ENCODE data around the gene IRF2.
A peak's percentile ranks its signal among the peaks of the same experiment; 100 is the strongest.

The IRF2 gene

GRCh38 chr4:184400891-184401290 lies 73.5 kb downstream of the IRF2 start:
- H3K4me2 ChIP-seq (ENCODE audit: low read length) = no peak overlapping the region
- H3K27me3 ChIP-seq (ENCODE audit: control insufficient read depth, insufficient read depth, low read length) = no peaks in the 10 kb centered on the region
- peaks cover 23% of the 10 kb centered on the region for H3K4me1 ChIP-seq (ENCODE audit: control insufficient read depth, insufficient read depth, low read length)
- H3K36me3 ChIP-seq (ENCODE audit: insufficient read depth, low read length) = peaks cover 28% of the 10 kb centered on the region
- no peak overlapping the region for H3K4me3 ChIP-seq (ENCODE audit: low read length)
- H3K9me3 ChIP-seq (replicated peaks; ENCODE audit: low read length) = no peaks in the 10 kb centered on the region
- no peak overlapping the region for H3K9ac ChIP-seq (ENCODE audit: low read depth, low read length)

DNA sequence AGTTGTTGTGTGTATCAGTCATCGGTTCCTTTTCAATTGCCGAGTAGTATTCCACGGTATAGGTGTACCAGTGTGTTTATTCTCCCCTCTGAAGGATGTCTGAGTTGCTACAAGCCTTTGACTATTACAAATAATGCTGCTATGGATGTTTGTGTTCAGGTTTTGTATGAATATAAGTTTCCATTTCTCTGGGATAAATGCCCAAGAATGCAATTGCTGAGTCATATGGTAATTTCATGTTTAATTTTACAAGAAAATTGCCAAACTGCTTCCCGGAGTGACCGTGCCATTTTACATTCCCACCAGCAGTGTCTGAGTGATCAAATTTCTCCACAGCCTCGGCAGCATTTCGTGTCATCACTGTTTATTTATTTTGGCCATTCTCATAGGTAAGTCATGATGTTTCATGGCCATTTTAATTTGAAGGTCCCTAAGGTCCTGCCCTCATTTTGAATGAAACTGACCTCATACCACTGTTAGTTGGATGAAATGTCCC lies 73.9 kb downstream of the IRF2 start:
- H3K4me2 ChIP-seq (ENCODE audit: low read length) = peak overlapping the region; percentile 2
- H3K36me3 ChIP-seq (ENCODE audit: insufficient read depth, low read length) = peaks cover 27% of the 10 kb centered on the region
- no peaks in the 10 kb centered on the region for H3K9me3 ChIP-seq (replicated peaks; ENCODE audit: low read length)
- no peak overlapping the region for H3K4me3 ChIP-seq (ENCODE audit: low read length)
- peaks cover 23% of the 10 kb centered on the region for H3K4me1 ChIP-seq (ENCODE audit: control insufficient read depth, insufficient read depth, low read length)
- no peaks in the 10 kb centered on the region for H3K27me3 ChIP-seq (ENCODE audit: control insufficient read depth, insufficient read depth, low read length)
- no peak overlapping the region for H3K9ac ChIP-seq (ENCODE audit: low read depth, low read length)

DNA sequence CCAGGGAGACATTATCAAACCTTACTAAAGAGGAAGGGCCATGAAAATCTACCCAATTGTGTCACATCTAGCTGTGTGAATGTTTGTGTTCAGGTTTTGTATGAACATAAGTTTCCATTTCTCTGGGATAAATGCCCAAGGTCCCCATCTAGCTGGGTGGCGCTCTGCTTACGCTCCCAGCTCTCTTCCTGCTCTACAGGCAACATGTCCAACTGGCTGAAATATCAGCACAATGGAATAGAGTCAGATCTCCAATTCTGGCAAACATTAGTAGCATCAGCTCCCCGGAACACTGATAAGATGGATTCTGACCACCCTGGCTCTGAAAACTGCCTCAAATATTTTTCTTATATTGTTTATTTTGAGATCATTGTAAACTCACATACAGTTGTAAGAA lies 74.8 kb downstream of the IRF2 start:
- H3K9me3 ChIP-seq (replicated peaks; ENCODE audit: low read length) = no peaks in the 10 kb centered on the region
- peaks cover 24% of the 10 kb centered on the region for H3K36me3 ChIP-seq (ENCODE audit: insufficient read depth, low read length)
- H3K27me3 ChIP-seq (ENCODE audit: control insufficient read depth, insufficient read depth, low read length) = no peaks in the 10 kb centered on the region
- no peak overlapping the region for H3K9ac ChIP-seq (ENCODE audit: low read depth, low read length)
- peaks cover 23% of the 10 kb centered on the region for H3K4me1 ChIP-seq (ENCODE audit: control insufficient read depth, insufficient read depth, low read length)
- no peak overlapping the region for H3K4me2 ChIP-seq (ENCODE audit: low read length)
- H3K4me3 ChIP-seq (ENCODE audit: low read length) = no peak overlapping the region

GRCh38 chr4:184398741-184399511 lies 75.4 kb downstream of the IRF2 start:
- H3K9ac ChIP-seq (ENCODE audit: low read depth, low read length) = no peak overlapping the region
- peaks cover 25% of the 10 kb centered on the region for H3K36me3 ChIP-seq (ENCODE audit: insufficient read depth, low read length)
- H3K27me3 ChIP-seq (ENCODE audit: control insufficient read depth, insufficient read depth, low read length) = no peaks in the 10 kb centered on the region
- no peak overlapping the region for H3K4me2 ChIP-seq (ENCODE audit: low read length)
- H3K4me1 ChIP-seq (ENCODE audit: control insufficient read depth, insufficient read depth, low read length) = peaks cover 23% of the 10 kb centered on the region
- no peak overlapping the region for H3K4me3 ChIP-seq (ENCODE audit: low read length)
- no peaks in the 10 kb centered on the region for H3K9me3 ChIP-seq (replicated peaks; ENCODE audit: low read length)

- no peaks in the 10 kb centered on the region for H3K27me3 ChIP-seq (ENCODE audit: control insufficient read depth, insufficient read depth, low read length)
- peaks cover 20% of the 10 kb centered on the region for H3K4me1 ChIP-seq (ENCODE audit: control insufficient read depth, insufficient read depth, low read length)
- H3K4me2 ChIP-seq (ENCODE audit: low read length) = no peak overlapping the region
- H3K9ac ChIP-seq (ENCODE audit: low read depth, low read length) = no peak overlapping the region
- H3K4me3 ChIP-seq (ENCODE audit: low read length) = no peak overlapping the region
- H3K9me3 ChIP-seq (replicated peaks; ENCODE audit: low read length) = no peaks in the 10 kb centered on the region
- H3K36me3 ChIP-seq (ENCODE audit: insufficient read depth, low read length) = peaks cover 28% of the 10 kb centered on the region
Observed at GRCh38 chr4:184397516-184398163, 76.7 kb downstream of the IRF2 start.

DNA sequence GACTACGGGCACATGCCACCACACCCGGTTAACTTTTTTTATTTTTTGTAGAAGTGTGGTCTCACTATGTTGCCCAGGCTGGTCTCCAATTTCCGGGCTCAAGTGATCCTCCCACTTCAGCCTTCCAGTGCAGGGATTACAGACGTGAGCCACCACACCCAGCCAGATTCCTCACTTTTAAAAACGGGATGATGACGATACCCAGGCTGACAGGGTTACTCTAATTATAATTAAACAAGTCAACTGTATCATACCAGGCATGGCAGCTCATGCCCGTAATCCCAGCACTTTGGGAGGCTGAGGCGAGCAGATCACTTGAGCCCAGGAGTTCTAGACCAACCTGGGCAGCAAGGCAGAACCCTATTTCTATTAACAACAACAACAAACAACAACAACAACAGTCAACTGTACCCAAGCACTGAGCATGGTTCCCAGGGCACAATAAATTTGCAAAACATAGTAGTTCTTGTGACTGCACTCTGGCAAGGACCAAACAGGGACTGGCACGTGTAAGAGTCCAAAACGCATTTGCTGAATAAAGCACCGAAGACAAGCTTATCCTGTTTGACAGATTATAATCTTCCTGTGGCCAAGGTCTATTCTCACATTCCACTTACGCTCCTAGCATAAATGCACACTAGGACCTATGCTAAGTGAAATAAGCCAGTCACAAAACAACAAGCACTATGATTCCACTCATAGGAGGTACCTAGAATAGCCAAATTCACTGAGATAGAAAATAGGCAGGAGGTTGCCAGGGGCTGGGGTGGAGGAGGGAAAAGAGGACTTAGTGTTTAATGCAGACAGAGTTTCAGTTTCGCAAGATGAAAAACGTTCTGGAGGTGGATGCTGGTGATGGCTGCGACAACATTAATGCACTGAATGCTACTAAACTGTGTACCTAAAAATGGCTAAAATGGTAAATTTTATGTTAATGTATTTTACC lies 77.5 kb downstream of the IRF2 start:
- H3K4me1 ChIP-seq (ENCODE audit: control insufficient read depth, insufficient read depth, low read length) = peaks cover 20% of the 10 kb centered on the region
- H3K9me3 ChIP-seq (replicated peaks; ENCODE audit: low read length) = no peaks in the 10 kb centered on the region
- no peak overlapping the region for H3K4me3 ChIP-seq (ENCODE audit: low read length)
- peaks cover 36% of the 10 kb centered on the region for H3K36me3 ChIP-seq (ENCODE audit: insufficient read depth, low read length)
- H3K9ac ChIP-seq (ENCODE audit: low read depth, low read length) = no peak overlapping the region
- H3K4me2 ChIP-seq (ENCODE audit: low read length) = no peak overlapping the region
- H3K27me3 ChIP-seq (ENCODE audit: control insufficient read depth, insufficient read depth, low read length) = no peaks in the 10 kb centered on the region

GRCh38 chr4:184395971-184396391 lies 78.4 kb downstream of the IRF2 start:
- Histone ChIP-seq H3K4me3 (ENCODE audit: low read length) (no peak overlapping the region), H3K9me3 (replicated peaks; ENCODE audit: low read length) (no peaks in the 10 kb centered on the region), H3K4me2 (ENCODE audit: low read length) (no peak overlapping the region), H3K9ac (ENCODE audit: low read depth, low read length) (no peak overlapping the region), H3K36me3 (ENCODE audit: insufficient read depth, low read length) (peaks cover 45% of the 10 kb centered on the region), H3K4me1 (ENCODE audit: control insufficient read depth, insufficient read depth, low read length) (peaks cover 11% of the 10 kb centered on the region), H3K27me3 (ENCODE audit: control insufficient read depth, insufficient read depth, low read length) (no peaks in the 10 kb centered on the region)

- Histone ChIP-seq H3K9ac (ENCODE audit: low read depth, low read length) (no peak overlapping the region), H3K36me3 (ENCODE audit: insufficient read depth, low read length) (peaks cover 50% of the 10 kb centered on the region), H3K4me3 (ENCODE audit: low read length) (no peak overlapping the region), H3K4me1 (ENCODE audit: control insufficient read depth, insufficient read depth, low read length) (peaks cover 7% of the 10 kb centered on the region), H3K27me3 (ENCODE audit: control insufficient read depth, insufficient read depth, low read length) (no peaks in the 10 kb centered on the region), H3K4me2 (ENCODE audit: low read length) (no peak overlapping the region), H3K9me3 (replicated peaks; ENCODE audit: low read length) (no peaks in the 10 kb centered on the region)
Observed at GRCh38 chr4:184395451-184395917, 78.9 kb downstream of the IRF2 start.

DNA sequence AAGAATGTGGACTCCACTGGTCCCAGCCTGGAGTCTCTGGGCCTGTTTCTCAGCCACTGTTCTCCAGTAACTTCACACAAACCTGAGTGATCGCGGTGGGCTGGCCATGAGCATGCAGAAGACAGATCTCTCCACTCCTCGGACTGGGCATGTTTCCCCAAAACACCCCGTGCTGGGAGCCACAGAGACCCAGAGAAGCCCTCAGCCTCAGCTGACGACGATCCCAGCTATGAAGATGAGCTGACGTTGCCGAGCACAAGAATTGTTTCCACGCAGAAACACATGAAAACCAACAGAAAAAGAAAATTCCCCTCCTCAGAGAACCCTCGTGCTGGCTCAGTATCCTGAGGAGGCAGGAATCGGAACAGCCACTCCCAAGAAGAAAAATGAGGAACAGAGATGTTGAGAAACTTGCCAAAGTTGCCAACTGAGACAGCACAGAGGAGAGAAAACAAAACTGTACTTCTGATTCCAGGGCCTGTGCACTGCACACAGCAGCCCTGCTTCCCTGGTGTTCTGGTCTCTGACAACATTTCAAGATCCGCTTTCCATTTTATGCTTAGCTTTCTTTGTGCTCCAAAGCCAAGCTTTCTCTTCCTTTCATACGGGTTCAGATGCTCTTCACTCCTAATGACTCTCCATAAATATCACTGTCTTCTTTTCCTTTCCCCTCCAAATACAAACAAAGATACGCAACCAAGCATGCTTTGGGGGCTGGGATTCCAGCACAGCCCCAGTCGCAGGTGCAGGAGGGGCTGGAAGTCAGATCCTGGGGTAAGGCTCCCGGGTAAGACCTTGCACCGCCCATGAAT lies 81.4 kb downstream of the IRF2 start:
- H3K4me3 ChIP-seq (ENCODE audit: low read length) = no peak overlapping the region
- no peaks in the 10 kb centered on the region for H3K4me1 ChIP-seq (ENCODE audit: control insufficient read depth, insufficient read depth, low read length)
- H3K27me3 ChIP-seq (ENCODE audit: control insufficient read depth, insufficient read depth, low read length) = no peaks in the 10 kb centered on the region
- no peaks in the 10 kb centered on the region for H3K9me3 ChIP-seq (replicated peaks; ENCODE audit: low read length)
- peaks cover 57% of the 10 kb centered on the region for H3K36me3 ChIP-seq (ENCODE audit: insufficient read depth, low read length)
- H3K4me2 ChIP-seq (ENCODE audit: low read length) = no peak overlapping the region
- H3K9ac ChIP-seq (ENCODE audit: low read depth, low read length) = no peak overlapping the region

GRCh38 chr4:184392316-184392715 lies 82.0 kb downstream of the IRF2 start:
- H3K9ac ChIP-seq (ENCODE audit: low read depth, low read length) = no peak overlapping the region
- no peaks in the 10 kb centered on the region for H3K27me3 ChIP-seq (ENCODE audit: control insufficient read depth, insufficient read depth, low read length)
- H3K4me2 ChIP-seq (ENCODE audit: low read length) = no peak overlapping the region
- H3K4me1 ChIP-seq (ENCODE audit: control insufficient read depth, insufficient read depth, low read length) = no peaks in the 10 kb centered on the region
- peaks cover 51% of the 10 kb centered on the region for H3K36me3 ChIP-seq (ENCODE audit: insufficient read depth, low read length)
- no peak overlapping the region for H3K4me3 ChIP-seq (ENCODE audit: low read length)
- H3K9me3 ChIP-seq (replicated peaks; ENCODE audit: low read length) = no peaks in the 10 kb centered on the region

Measured in skeletal muscle satellite cell (primary cell).